Heart right ventricle (tissue), 16 donors: Measurements from ENCODE around the gene WDR35. TPM values are rescaled to one million over a fixed set of nuclear protein-coding genes. Genes with fewer than 3 reads are reported as not detected.

Experiments used
- ATAC-seq, 8 donors: fragments of 200-7000 bp; cut with Tn5 transposase; one replicate each; pipeline ENCODE4 v1.9.1; 2020; ENCODE audit warnings: mild to moderate bottlenecking in 8 of 8, moderate library complexity in 8 of 8, moderate number of reproducible peaks in 1 of 8
- DNase-seq, 2 donors: peaks; one replicate each; pipeline ENCODE4 v3.0.0-alpha.2; 2020
- H3K27ac ChIP-seq, 10 donors: fragments of 200-600 bp; sonication (generic) in 2 of 10; one replicate each; pipeline versions ENCODE4 v1.5.0 to v1.8.0; 2020 to 2022; ENCODE audit warnings: mild to moderate bottlenecking in 3 of 10
- H3K27me3 ChIP-seq, 7 donors: fragments of 200-600 bp; one replicate each; pipeline ENCODE4 v1.8.0; 2021 to 2022; ENCODE audit warnings: mild to moderate bottlenecking in 2 of 7
- H3K36me3 ChIP-seq, 9 donors: fragments of 200-600 bp; sonication (generic) in 1 of 9; one replicate each; pipeline versions ENCODE4 v1.5.0 to v1.8.0; 2020 to 2022; ENCODE audit warnings: mild to moderate bottlenecking in 2 of 9
- H3K4me1 ChIP-seq, 9 donors: fragments of 200-600 bp; sonication (generic) in 1 of 9; one replicate each; pipeline versions ENCODE4 v1.5.0 to v1.8.0; 2020 to 2022; ENCODE audit warnings: mild to moderate bottlenecking in 4 of 9
- H3K4me3 ChIP-seq, 10 donors: fragments of 200-600 bp; sonication (generic) in 2 of 10; one replicate each; pipeline versions ENCODE4 v1.5.0 to v1.8.0; 2020 to 2022; ENCODE audit warnings: mild to moderate bottlenecking in 7 of 10, moderate library complexity in 2 of 10
- H3K9me3 ChIP-seq, 11 donors: fragments of 200-600 bp in 10 of 11; sonication (generic) in 2 of 11; one replicate each; pipeline versions ENCODE4 v1.5.0 to v1.8.0; 2013 to 2022; ENCODE audit warnings: mild to moderate bottlenecking in 2 of 11, control low read depth in 1 of 11, moderate library complexity in 1 of 11
- WGBS, 2 donors: extraction: QIAGEN DNeasy Blood & Tissue Kit; methylation state at CpG; one replicate each; pipeline ENCODE4 v1.1.7; 2013; ENCODE audit warnings: inconsistent platforms in 1 of 2; 5-methylcytosine and 5-hydroxymethylcytosine counted together
- intact Hi-C, 10 donors: fragments of 100-400 bp; cut with DNase I; formaldehyde crosslinking; loops; one replicate each; pipeline versions ENCODE4 v1.11.1 to v1.14.2; 2022
- polyA plus RNA-seq, 2 donors: library from polyadenylated mRNA; stranded (reverse); fragments of 200-250 nt; gene quantifications; one replicate each; pipeline ENCODE4 v1.2.3, GENCODE V29; 2013
- total RNA-seq, 10 donors: library from RNA; stranded (reverse); fragmentation: NEBNext Ultra II Directional in 3 of 10; extraction: Animal tissue kit (Norgen Biotek cat#: 25700) in 3 of 10; gene quantifications; one replicate each; pipeline versions ENCODE4 v1.2.1 to v1.2.4, GENCODE V29; 2021 to 2023
- TF ChIP-seq, protein P1 (sequence below), 9 donors: fragments of 200-600 bp; sonication (generic) in 2 of 9; IDR thresholded peaks; one replicate each; pipeline versions ENCODE4 v1.5.0 to v1.8.0; 2021 to 2022; ENCODE audit warnings: antibody characterized with exemption in 9 of 9, mild to moderate bottlenecking in 5 of 9, moderate library complexity in 1 of 9
- donor health status: Arrhythmogenic right ventricular cardiomyopathy.
- donor health status: ischemic (EF 13 %, LVEDD 7.1; RV severe dilation, severe dysfunction).
- donor health status: healthy with polysubstance abuse.
- donor health status: DM: no; HTN: yes; CAD: no.
- donor health status: DM: no; HTN: no; CAD: no.
- donor health status: ischemic (EF 25% LVEDD 6.9; RV normal size, moderate dysfunction).
- donor health status: ischemic (EF 25% LVEDD 5.7; RV mildly dilated, moderate dysfunction).
- donor health status: healthy.
- donor health status: DM: yes; HTN: yes; CAD: no.
- donor health status: Ischemic cardiomyopathy.
- donor health status: ischemic (EF 35%, LVEDD 5.7; RV mildly dilated, moderate dysfunction).
- donor health status: nonischemic (EF 11% LVEDD 7.7; RV severe dilation, severe dysfunction).
- donor health status: DM: yes; HTN: yes; CAD: no.
- donor health status: PGD.
- donor health status: ischemic (EF 29% LVEDD 5.4; RV normal size, mild dysfunction).
- donor health status: nonischemic (EF 23%, LVEDD 6.1; RV moderate dilation, normal function).

The WDR35 gene
- total and polyA plus RNA-seq, 12 donors: 2.3 to 8.3 (median 5.4) TPM

DNA sequence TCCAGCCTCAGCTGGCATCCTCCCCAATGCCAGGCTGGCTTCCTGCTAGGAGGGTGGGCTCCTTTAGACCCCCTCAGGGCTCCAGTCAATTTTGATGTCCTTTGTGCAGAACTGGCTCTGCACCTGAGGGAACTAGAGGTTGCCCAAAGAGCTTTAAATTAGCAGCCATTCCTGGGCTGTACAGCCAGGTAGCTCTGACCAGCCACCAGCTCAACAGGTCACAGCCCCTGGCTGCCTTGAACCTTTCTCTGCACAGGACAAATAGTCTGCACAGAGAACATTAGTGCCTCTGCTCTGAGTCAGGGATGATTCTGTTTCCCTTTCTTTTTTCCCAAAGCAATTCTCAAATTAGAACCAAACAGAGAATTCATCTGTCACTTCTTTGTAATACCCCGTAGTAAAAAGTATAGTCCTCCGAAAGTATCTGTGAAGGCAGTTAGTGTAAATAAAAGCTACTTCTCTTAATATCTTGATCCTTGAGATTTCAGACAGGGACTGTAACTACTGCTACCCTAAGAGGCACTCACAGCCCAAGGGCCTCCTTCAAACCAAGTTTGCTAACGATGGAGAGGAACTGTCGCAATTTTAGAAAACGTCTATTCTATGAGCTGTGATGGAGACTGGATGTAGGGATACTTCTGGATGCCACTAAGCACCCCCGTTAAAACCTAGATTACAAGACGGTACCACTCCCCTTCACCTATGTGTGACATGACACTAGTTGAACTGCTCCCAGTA is 91.1 kb downstream of the WDR35 start:
- Histone ChIP-seq H3K9me3 (no peaks in the 10 kb centered on the region), H3K27me3 (no peaks in the 10 kb centered on the region), H3K4me1 (peaks cover 3 to 74% (median 62%) of the 10 kb centered on the region in 9 donors), H3K27ac (no peak overlapping the region), H3K36me3 (peaks cover 0 to 5% (median 0%) of the 10 kb centered on the region in 9 donors), H3K4me3 (no peak overlapping the region)
- DNase-seq (no peak), ATAC-seq (no peak)
- WGBS, 2 donors: 73 to 80% methylated on average over 7 of the region's 7 CpGs
- TF ChIP-seq, protein P1, sequence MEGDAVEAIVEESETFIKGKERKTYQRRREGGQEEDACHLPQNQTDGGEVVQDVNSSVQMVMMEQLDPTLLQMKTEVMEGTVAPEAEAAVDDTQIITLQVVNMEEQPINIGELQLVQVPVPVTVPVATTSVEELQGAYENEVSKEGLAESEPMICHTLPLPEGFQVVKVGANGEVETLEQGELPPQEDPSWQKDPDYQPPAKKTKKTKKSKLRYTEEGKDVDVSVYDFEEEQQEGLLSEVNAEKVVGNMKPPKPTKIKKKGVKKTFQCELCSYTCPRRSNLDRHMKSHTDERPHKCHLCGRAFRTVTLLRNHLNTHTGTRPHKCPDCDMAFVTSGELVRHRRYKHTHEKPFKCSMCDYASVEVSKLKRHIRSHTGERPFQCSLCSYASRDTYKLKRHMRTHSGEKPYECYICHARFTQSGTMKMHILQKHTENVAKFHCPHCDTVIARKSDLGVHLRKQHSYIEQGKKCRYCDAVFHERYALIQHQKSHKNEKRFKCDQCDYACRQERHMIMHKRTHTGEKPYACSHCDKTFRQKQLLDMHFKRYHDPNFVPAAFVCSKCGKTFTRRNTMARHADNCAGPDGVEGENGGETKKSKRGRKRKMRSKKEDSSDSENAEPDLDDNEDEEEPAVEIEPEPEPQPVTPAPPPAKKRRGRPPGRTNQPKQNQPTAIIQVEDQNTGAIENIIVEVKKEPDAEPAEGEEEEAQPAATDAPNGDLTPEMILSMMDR (IDR thresholded peaks at IDR 0.05): no peak
- intact Hi-C loops: loop anchor here in 1 of 10 donors (5.0 kb wide), 1 partner anchor 921 kb away; no protein-coding TSS in a partner anchor

DNA sequence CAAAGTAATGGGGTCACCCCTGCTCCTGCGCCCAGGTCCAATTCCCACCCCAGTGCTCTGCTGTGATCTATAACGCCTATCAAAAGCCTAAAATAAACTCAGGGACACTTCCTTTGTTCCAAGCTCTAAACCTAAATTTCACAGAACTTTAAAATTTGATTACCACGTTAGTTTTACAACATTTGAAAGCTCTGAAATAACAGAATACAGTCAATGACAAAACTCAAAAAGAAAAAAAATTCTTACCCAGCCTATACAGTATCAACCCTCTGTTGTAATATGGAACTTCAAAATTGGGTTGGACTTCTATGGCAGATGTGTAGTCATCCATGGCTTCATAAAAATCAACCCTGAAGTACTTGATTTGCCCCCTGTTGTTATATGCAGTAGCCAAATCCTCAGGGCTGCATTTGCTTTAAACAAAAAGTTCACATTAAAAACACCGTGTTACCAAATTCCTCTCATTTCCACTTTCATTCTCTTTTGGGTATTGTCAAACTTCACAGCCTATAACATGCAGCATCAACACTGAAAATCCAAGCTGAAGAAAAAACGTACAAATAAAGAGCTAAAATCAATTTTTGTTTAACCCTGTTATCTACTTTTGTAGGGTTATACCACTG is 92.2 kb downstream of the WDR35 start:
- Histone ChIP-seq H3K4me3 (no peak overlapping the region), H3K27me3 (no peaks in the 10 kb centered on the region), H3K9me3 (no peaks in the 10 kb centered on the region), H3K27ac (no peak overlapping the region), H3K4me1 (peaks cover 2 to 71% (median 58%) of the 10 kb centered on the region in 9 donors), H3K36me3 (peaks cover 0 to 5% (median 0%) of the 10 kb centered on the region in 9 donors)
- TF ChIP-seq, protein P1 (IDR thresholded peaks at IDR 0.05): no peak
- ATAC-seq (no peak), DNase-seq (no peak)
- intact Hi-C loops: loop anchor here in 1 of 10 donors (5.0 kb wide), 1 partner anchor 920 kb away; no protein-coding TSS in a partner anchor
- 65 to 68% methylated on average over 5 of the region's 5 CpGs for WGBS, 2 donors

DNA sequence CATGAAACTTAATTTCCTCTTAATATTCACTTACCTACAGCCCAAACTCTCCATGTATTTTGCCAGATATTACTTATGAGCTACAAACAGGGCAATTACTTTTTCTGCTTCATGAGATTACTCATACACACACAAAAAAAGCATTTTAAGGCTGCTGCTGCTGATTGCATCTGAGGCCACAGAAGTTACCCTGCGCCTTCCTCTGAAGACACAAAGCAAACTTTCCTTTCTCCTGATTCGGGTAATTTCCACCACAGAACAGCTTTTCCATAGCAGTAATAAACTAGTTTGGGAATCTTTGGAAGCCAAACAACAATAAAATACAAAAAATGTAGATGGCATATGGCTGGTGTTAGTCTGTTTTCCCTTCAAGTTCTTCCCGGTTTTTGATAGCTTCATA is 94.4 kb downstream of the WDR35 start:
- peaks cover 0 to 62% (median 54%) of the 10 kb centered on the region in 9 donors for H3K4me1 ChIP-seq
- H3K9me3 ChIP-seq: no peaks in the 10 kb centered on the region
- no peak overlapping the region for H3K27ac ChIP-seq
- no peak overlapping the region for H3K4me3 ChIP-seq
- TF ChIP-seq, protein P1 (IDR thresholded peaks at IDR 0.05): no peak
- DNase-seq (no peak), ATAC-seq (no peak)
- H3K36me3 ChIP-seq: peaks cover 0 to 5% (median 0%) of the 10 kb centered on the region in 9 donors
- H3K27me3 ChIP-seq: no peaks in the 10 kb centered on the region
- intact Hi-C loops: loop anchor here in 1 of 10 donors (5.0 kb wide), 1 partner anchor 918 kb away; no protein-coding TSS in a partner anchor
- 79 to 80% methylated on average over 3 of the region's 3 CpGs for WGBS, 2 donors

DNA sequence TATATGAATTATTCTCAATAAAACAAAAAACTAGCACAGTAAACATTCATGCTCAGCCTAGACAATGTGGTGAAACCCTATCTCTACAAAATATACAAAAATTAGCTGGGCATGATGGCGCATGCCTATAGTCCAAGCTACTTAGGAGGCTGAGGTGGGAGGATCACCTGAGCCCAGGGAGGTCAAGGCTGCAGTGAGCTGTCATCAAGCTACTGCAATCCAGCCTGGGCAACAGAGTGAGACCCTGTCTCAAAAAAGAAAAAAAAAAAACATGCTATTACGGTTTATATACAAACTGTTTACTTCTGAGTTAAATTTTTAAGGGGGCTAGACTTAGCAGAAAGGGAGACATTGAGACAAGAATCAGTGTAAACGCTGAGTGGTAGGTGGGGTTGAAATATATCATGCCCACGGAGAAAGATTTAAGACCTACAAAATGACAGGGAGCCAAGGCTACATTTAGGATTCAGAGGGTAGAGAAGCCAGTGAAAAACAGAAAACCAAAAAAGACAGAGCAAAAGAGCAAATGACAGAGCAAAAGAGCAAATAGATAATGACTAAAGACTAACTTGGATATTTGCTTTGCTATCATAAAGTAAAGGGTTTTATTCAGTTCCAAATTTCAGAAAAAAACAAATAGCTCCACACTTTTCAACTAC is 95.6 kb downstream of the WDR35 start:
- Histone ChIP-seq H3K27ac (no peak overlapping the region), H3K9me3 (no peaks in the 10 kb centered on the region), H3K4me1 (peaks cover 0 to 52% (median 45%) of the 10 kb centered on the region in 9 donors), H3K27me3 (no peaks in the 10 kb centered on the region), H3K4me3 (no peak overlapping the region), H3K36me3 (peaks cover 0 to 5% (median 0%) of the 10 kb centered on the region in 9 donors)
- 92 to 95% methylated on average over 4 of the region's 4 CpGs for WGBS, 2 donors
- TF ChIP-seq, protein P1 (IDR thresholded peaks at IDR 0.05): no peak
- intact Hi-C loops: no loop called here
- DNase-seq: no peak
- ATAC-seq: no peak
